ENCODE data around the gene OR6N2.

Gene OR6N2

DNA sequence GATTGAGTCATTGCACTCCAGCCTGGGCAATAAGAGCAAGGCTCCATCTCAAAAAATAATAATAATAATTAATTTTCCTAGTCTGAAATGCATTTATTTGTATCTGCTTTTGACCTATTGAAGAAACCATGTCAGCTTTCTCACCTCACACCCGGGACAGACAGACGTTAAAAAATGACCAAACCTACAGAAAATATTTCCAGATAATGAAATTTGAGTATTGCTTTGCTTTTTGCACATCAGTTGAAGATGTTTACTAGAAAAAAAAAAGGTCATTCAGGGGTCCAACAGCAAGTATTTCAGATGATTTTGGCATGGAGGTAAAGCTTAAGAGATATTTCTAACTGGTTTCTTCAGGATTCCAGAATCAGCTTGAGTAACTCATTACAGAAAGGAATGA is 26.6 kb downstream of the OR6N2 start, which contains the start of gene OR6K6:
Gene OR6K6, plus strand, starts transcription at position 301 of the 400 bp plus-strand sequence. CDS start 168 bp downstream, outside the sequence.
- DNase-seq (ENCODE audit: low spot score), result no peak

DNA sequence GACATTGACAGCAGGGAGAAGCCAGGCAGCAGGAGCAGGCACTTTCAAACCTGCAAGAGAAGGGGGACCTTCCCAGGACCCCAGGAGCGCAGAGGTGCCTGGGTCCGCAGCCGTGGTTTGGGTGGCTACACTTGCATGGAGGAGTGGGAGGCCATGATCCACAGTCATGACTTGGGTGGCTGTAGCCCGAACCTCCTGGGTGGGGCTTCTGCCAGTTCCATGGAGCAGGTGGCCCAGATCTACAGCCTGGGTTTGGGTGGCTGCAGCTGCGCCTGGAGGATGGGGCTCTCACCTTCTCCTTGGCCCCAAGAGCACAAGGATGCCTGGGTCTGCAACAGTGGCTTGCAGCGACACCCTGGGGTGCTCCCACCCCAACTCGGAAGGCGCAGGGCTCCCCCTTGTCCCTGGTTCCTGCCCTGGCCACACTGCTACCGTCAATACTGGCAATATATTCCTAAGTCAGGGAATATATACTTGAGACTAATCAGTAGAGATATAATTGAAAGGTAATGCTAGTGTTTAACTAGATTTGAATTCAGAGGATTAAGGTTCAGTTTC is 28.8 kb downstream of the OR6N2 start:
- no peak for DNase-seq (ENCODE audit: low spot score)

DNA sequence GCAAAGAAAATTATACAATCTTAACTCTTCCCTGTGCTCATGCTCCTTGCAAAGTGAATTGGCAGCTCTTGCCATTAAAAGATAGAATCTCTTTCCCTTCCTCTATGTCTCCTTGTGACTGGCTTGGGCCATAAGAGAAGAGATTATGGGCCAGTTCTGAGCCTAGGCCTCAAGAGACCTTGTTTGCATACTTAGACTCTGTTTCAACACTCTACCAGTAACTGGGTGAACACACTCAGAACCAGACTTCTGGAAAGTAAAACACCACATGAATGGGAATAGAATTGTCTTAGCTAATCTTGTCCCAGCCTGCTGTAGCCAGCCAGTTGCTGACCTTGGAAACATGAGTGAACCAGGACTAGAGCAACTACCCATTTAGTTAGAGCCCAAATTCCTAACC is 45.2 kb downstream of the OR6N2 start:
- no peak for DNase-seq (ENCODE audit: low spot score)

DNA sequence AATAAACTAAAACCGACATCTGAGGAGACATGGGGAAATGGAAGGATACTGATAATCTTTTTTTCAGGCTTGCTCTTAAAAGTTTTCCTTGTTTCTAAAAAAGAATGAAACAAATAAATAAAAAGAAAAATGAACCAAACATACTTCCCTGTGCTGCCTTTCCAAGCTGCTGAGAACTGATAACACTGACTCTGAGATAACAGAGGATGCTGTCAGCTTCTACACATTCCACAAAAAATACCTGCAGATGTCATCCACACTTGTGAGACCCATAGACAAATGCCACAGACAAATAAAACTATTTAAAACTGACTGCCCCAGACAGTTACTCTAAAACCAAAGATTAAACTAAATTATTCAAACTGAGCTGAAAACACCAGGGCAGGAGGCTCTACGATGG is 48.5 kb downstream of the OR6N2 start:
- no peak for DNase-seq (ENCODE audit: low spot score)

DNA sequence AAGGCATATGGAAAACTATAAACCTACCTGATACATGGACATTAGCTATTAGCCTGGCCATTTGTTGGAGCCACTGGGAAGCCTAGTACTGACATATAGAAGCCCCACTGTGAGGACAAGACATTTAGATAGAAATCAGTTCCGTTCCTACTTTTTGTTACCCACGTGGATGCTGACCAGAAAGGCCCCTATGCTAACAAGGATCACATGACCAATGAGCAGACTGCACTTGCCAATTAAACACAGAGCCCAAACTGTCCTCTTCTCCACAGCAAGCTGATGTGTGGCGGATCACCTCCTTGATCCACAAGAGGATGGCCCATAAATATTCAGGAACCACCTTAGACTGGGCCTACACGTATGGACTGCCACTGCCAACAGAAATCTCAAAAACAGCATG is 49.3 kb downstream of the OR6N2 start:
- no peak for DNase-seq (ENCODE audit: low spot score)

DNA sequence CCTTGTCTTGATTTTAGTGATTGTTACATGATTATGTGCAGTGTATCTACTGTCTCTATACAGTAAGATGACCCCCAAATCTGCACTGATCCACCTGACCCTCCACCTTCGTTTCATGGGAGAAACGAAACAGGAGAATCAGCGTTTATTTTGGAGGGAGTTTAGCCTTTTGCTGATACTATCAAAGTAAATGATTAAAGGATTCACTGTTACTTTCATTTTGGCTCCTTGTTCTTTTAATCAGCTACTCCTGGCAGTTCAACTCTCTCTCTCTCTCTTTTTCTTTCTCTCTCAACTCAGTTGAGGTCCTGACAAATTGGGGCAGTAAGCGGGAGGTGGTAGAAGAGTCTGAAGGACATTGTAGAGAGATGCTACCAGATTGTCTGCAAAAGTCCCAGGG is 50.6 kb downstream of the OR6N2 start:
- no peak for DNase-seq (ENCODE audit: low spot score)

DNA sequence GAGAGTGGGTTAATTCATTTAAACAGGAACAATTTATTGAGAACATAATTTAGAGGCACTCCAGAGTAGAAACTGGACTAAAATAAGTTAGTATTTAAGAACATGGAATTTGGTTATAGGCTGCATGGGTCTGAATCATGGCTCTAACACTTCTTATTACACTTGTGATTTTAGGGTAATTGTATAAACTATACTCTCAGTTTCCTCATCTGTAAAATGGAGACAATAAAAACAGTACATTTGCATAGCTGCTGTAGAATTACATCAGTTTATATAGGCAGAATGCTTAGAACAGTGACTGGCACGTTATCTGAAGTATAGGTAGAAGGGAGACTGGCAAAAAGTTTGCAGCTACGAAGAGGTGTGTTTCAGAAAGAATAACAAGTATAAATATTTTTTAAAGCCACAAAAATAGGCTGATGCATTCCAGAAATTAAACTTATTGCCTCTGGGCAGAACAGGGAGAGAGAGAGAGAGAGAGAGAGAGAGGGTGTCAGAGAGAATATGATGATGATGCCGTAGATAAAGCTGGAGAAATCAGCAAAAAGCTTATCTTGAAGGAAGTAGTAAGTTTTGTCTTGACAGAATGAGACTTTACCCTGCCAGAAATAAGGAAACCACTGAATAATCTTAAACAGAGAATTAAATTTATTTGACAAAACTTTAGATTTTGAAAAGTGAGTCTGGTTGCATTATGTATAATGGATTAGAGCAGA is 52.3 kb downstream of the OR6N2 start:
- DNase-seq (ENCODE audit: low spot score), result no peak

DNA sequence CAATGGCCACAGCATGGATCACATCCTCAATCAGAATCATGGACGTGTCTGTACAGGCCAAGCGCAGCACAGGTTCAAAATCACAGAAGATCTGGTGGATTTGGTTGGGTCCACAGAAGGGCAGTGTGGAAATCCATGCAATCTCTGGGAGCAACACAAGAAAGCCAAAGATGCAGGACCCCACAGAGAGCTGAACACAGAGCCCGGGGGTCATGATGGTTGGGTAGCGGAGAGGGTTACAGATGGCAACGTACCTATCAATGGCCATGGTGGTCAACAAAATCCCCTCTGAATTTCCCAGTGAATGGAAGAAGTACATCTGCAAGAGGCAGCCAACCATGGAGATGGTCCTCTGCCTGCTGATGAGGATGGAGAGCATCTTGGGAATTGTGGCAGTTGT is 56.6 kb downstream of the OR6N2 start:
- no peak for DNase-seq (ENCODE audit: low spot score)

Data from AG08395 (cell line).